ENCODE results near the gene SYNCRIP.

GRCh38 chr6:85685713-85686112, 43.0 kb upstream of the SYNCRIP start:
- no peak for TF ChIP-seq CTCF (IDR thresholded peaks at IDR 0.05)
- no peak for TF ChIP-seq POLR2A (IDR thresholded peaks at IDR 0.05)
